OCI-LY3 (cell line): ENCODE results near the gene AOX1.

ENCODE experiments used
- EZH2phosphoT487 ChIP-seq: fragments of 200-600 bp; shearing (Covaris generic); IDR thresholded peaks from 2 replicates; pipeline ENCODE4 v1.6.1; 2018; ENCODE audit warnings: antibody characterized with exemption, mixed run types, low read depth
- TF ChIP-seq, protein P1 (sequence below): fragments of 200-600, 300-600 bp; sonication (generic); IDR thresholded peaks from 2 replicates; pipeline ENCODE4 v1.5.1; 2014; ENCODE audit warnings: antibody characterized with exemption, low read length, low read depth

DNA sequence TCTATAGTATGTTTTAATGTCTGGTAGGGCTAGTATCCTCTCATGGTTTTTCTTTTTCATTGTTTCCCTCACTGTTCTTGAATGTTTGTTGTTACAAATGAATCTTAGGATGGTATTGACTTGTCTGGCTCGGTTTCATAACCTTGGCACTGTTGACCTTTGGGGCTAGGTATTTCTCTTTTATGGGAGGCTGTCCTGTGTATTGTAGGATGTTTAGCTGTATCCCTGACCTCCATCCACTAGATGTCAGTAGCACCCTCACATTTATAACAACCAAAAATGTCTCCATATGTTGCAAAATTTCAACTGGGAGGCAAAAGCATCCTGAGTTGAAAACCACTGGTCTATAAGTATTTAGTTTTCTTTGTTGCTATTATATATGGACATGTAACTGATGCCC is 7.0 kb upstream of the AOX1 start:
- TF ChIP-seq, protein P1, sequence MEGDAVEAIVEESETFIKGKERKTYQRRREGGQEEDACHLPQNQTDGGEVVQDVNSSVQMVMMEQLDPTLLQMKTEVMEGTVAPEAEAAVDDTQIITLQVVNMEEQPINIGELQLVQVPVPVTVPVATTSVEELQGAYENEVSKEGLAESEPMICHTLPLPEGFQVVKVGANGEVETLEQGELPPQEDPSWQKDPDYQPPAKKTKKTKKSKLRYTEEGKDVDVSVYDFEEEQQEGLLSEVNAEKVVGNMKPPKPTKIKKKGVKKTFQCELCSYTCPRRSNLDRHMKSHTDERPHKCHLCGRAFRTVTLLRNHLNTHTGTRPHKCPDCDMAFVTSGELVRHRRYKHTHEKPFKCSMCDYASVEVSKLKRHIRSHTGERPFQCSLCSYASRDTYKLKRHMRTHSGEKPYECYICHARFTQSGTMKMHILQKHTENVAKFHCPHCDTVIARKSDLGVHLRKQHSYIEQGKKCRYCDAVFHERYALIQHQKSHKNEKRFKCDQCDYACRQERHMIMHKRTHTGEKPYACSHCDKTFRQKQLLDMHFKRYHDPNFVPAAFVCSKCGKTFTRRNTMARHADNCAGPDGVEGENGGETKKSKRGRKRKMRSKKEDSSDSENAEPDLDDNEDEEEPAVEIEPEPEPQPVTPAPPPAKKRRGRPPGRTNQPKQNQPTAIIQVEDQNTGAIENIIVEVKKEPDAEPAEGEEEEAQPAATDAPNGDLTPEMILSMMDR, result peak; percentile 65
- no peak for TF ChIP-seq EZH2phosphoT487
